Suprapubic skin (tissue), 4 donors: Measurements from ENCODE around the gene KIAA1210. TPM values are rescaled to one million over a fixed set of nuclear protein-coding genes. Genes with fewer than 3 reads are reported as not detected.

ENCODE experiments used
- DNase-seq, 2 donors: peaks; one replicate each; pipeline ENCODE4 v3.0.0-alpha.2; 2019; ENCODE audit warnings: low spot score in 2 of 2
- H3K27ac ChIP-seq: fragments of 200-600 bp; sonication (generic); one replicate; pipeline ENCODE4 v1.5.1; 2019
- H3K27me3 ChIP-seq: fragments of 200-600 bp; sonication (generic); one replicate; pipeline ENCODE4 v1.5.1; 2019
- H3K36me3 ChIP-seq: fragments of 200-600 bp; sonication (generic); one replicate; pipeline ENCODE4 v1.5.1; 2019
- H3K4me1 ChIP-seq: fragments of 200-600 bp; sonication (generic); one replicate; pipeline ENCODE4 v1.5.1; 2019
- H3K4me3 ChIP-seq: fragments of 200-600 bp; sonication (generic); one replicate; pipeline ENCODE4 v1.5.1; 2019; ENCODE audit warnings: mild to moderate bottlenecking
- H3K9me3 ChIP-seq: fragments of 200-600 bp; sonication (generic); one replicate; pipeline ENCODE4 v1.5.1; 2019
- EP300 ChIP-seq: sonication (generic); formaldehyde crosslinking; IDR thresholded peaks from one replicate; pipeline ENCODE4 v1.6.1; 2017; ENCODE audit warnings: antibody characterized with exemption
- POLR2A ChIP-seq, 2 donors: fragments of 450-650 bp; IDR thresholded peaks; one replicate each; pipeline ENCODE4 v1.6.1; 2017; ENCODE audit warnings: antibody characterized with exemption in 2 of 2, mild to moderate bottlenecking in 2 of 2, moderate library complexity in 2 of 2
- POLR2AphosphoS5 ChIP-seq, 3 donors: sonication (generic); formaldehyde crosslinking; IDR thresholded peaks; one replicate each; pipeline ENCODE4 v1.6.1; 2017; ENCODE audit warnings: antibody characterized with exemption in 3 of 3
- WGBS: methylation state at CpG from one replicate; pipeline ENCODE4 v1.1.5; 2018; 5-methylcytosine and 5-hydroxymethylcytosine counted together
- total RNA-seq, 4 donors: library from RNA; depleted of rRNA; stranded (reverse); fragments of >200 nt; gene quantifications; one replicate each; pipeline ENCODE4 v1.1.0, GENCODE V29; 2016
- TF ChIP-seq, protein P1 (sequence below), 2 donors: fragments of 200-600 bp in 1 of 2; fragments of 450-650 bp in 1 of 2; sonication (generic) in 1 of 2; IDR thresholded peaks; one replicate each; pipeline ENCODE4 v1.5.1; 2016 to 2019; ENCODE audit warnings: antibody characterized with exemption in 2 of 2, mild to moderate bottlenecking in 1 of 2, moderate library complexity in 1 of 2

Gene KIAA1210
- total RNA-seq = under 1 TPM in 2 of 4 donors, not detected in 2; 0.05 to 0.13 TPM

DNA sequence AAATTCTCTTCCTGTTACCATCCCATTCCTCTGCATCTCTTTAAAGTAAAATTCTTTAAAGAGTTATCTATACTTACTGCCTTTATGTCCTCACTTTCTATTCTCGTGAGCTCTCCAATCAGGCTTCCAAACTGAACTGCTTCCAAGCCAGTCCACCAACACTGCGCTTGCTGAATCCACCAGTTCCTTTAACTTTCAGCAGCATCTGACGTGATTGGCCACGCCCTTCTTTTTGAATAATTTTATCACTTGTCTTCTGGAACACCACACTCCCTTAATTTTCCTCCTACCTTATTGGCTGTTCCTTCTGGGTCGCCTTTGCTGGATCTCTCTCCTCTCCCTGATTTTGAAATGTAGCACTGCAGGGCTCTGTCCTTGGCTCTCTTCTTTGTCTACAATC lies at the start of gene KIAA1210:
Gene KIAA1210, minus strand, starts transcription at position 163 of the 400 bp plus-strand sequence. CDS start 4,170 bp downstream, outside the sequence.
- 34% methylated on average over 5 of the region's 5 CpGs for WGBS
- no peaks in the 10 kb centered on the region for H3K4me1 ChIP-seq
- H3K27ac ChIP-seq = no peak within 1 kb of the TSS
- TF ChIP-seq POLR2AphosphoS5 (IDR thresholded peaks at IDR 0.05) (no peak), POLR2A (IDR thresholded peaks at IDR 0.05) (no peak), EP300 (no peak)
- TF ChIP-seq, protein P1, sequence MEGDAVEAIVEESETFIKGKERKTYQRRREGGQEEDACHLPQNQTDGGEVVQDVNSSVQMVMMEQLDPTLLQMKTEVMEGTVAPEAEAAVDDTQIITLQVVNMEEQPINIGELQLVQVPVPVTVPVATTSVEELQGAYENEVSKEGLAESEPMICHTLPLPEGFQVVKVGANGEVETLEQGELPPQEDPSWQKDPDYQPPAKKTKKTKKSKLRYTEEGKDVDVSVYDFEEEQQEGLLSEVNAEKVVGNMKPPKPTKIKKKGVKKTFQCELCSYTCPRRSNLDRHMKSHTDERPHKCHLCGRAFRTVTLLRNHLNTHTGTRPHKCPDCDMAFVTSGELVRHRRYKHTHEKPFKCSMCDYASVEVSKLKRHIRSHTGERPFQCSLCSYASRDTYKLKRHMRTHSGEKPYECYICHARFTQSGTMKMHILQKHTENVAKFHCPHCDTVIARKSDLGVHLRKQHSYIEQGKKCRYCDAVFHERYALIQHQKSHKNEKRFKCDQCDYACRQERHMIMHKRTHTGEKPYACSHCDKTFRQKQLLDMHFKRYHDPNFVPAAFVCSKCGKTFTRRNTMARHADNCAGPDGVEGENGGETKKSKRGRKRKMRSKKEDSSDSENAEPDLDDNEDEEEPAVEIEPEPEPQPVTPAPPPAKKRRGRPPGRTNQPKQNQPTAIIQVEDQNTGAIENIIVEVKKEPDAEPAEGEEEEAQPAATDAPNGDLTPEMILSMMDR (IDR thresholded peaks at IDR 0.05) = no peak
- H3K4me3 ChIP-seq = no peak within 1 kb of the TSS
- H3K27me3 ChIP-seq = no peaks in the 10 kb centered on the region
- no peaks in the 10 kb centered on the region for H3K9me3 ChIP-seq
- no peak for DNase-seq
- no peaks in the 10 kb centered on the region for H3K36me3 ChIP-seq

DNA sequence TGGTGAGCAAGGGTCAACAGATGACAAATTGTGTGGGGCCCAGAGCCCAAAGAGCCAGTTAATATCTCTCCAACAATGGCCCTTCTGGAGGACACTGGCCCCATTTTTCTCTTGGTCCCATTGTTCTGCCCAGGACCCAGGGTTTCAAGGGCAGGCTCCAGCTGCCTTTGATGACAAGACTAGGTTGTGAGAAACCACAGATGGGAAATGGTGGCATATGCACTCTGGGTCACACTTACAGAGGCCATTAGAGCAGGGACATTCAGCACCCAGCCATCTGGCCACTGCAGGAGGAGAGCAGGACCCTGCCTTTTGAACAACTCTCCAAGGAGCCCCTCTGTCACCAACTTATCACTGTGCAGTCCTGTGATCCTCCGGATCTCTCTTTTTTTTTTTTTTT lies 49.7 kb upstream of the KIAA1210 start:
- TF ChIP-seq POLR2A (IDR thresholded peaks at IDR 0.05) = no peak
- TF ChIP-seq, protein P1 (IDR thresholded peaks at IDR 0.05) = no peak
- no peak for TF ChIP-seq POLR2AphosphoS5 (IDR thresholded peaks at IDR 0.05)
- TF ChIP-seq EP300 = no peak
- Histone ChIP-seq H3K27me3 (no peaks in the 10 kb centered on the region), H3K4me3 (no peak overlapping the region), H3K4me1 (no peaks in the 10 kb centered on the region), H3K27ac (no peak overlapping the region), H3K9me3 (no peaks in the 10 kb centered on the region), H3K36me3 (no peaks in the 10 kb centered on the region)
- 0% methylated on average over 1 of the region's 1 CpG for WGBS
- DNase-seq = no peak

GRCh38 chrX:119174900-119175299 lies 47.3 kb upstream of the KIAA1210 start:
- H3K36me3 ChIP-seq = no peaks in the 10 kb centered on the region
- TF ChIP-seq POLR2AphosphoS5 (IDR thresholded peaks at IDR 0.05) = no peak
- no peak for TF ChIP-seq EP300
- TF ChIP-seq, protein P1 (IDR thresholded peaks at IDR 0.05) = no peak
- TF ChIP-seq POLR2A (IDR thresholded peaks at IDR 0.05) = no peak
- H3K4me1 ChIP-seq = no peaks in the 10 kb centered on the region
- WGBS = 82% methylated on average over 2 of the region's 2 CpGs
- H3K27me3 ChIP-seq = no peaks in the 10 kb centered on the region
- H3K4me3 ChIP-seq = no peak overlapping the region
- no peak for DNase-seq
- H3K27ac ChIP-seq = no peak overlapping the region
- no peaks in the 10 kb centered on the region for H3K9me3 ChIP-seq

GRCh38 chrX:119168104-119168503 lies 40.5 kb upstream of the KIAA1210 start:
- Histone ChIP-seq H3K4me3 (no peak overlapping the region), H3K27ac (no peak overlapping the region), H3K9me3 (no peaks in the 10 kb centered on the region), H3K27me3 (no peaks in the 10 kb centered on the region), H3K36me3 (no peaks in the 10 kb centered on the region), H3K4me1 (no peaks in the 10 kb centered on the region)
- 9% methylated on average over 2 of the region's 2 CpGs for WGBS
- DNase-seq = no peak
- TF ChIP-seq, protein P1 (IDR thresholded peaks at IDR 0.05) = no peak
- TF ChIP-seq EP300 = no peak
- no peak for TF ChIP-seq POLR2AphosphoS5 (IDR thresholded peaks at IDR 0.05)
- TF ChIP-seq POLR2A (IDR thresholded peaks at IDR 0.05) = no peak

GRCh38 chrX:119158226-119158625 lies 30.6 kb upstream of the KIAA1210 start:
- Histone ChIP-seq H3K27ac (no peak overlapping the region), H3K4me1 (no peaks in the 10 kb centered on the region), H3K36me3 (no peaks in the 10 kb centered on the region), H3K9me3 (no peaks in the 10 kb centered on the region), H3K27me3 (no peaks in the 10 kb centered on the region), H3K4me3 (no peak overlapping the region)
- 55% methylated on average over 3 of the region's 3 CpGs for WGBS
- no peak for DNase-seq
- TF ChIP-seq POLR2AphosphoS5 (IDR thresholded peaks at IDR 0.05) = no peak
- no peak for TF ChIP-seq POLR2A (IDR thresholded peaks at IDR 0.05)
- TF ChIP-seq, protein P1 (IDR thresholded peaks at IDR 0.05) = no peak
- no peak for TF ChIP-seq EP300
